ENCODE measurements around the gene NR3C1. TPM values are rescaled to one million over a fixed set of nuclear protein-coding genes. Genes with fewer than 3 reads are reported as not detected.

The NR3C1 gene
- total RNA-seq, 2 experiments from 2014 or later = 48.6 to 53.9 TPM

DNA sequence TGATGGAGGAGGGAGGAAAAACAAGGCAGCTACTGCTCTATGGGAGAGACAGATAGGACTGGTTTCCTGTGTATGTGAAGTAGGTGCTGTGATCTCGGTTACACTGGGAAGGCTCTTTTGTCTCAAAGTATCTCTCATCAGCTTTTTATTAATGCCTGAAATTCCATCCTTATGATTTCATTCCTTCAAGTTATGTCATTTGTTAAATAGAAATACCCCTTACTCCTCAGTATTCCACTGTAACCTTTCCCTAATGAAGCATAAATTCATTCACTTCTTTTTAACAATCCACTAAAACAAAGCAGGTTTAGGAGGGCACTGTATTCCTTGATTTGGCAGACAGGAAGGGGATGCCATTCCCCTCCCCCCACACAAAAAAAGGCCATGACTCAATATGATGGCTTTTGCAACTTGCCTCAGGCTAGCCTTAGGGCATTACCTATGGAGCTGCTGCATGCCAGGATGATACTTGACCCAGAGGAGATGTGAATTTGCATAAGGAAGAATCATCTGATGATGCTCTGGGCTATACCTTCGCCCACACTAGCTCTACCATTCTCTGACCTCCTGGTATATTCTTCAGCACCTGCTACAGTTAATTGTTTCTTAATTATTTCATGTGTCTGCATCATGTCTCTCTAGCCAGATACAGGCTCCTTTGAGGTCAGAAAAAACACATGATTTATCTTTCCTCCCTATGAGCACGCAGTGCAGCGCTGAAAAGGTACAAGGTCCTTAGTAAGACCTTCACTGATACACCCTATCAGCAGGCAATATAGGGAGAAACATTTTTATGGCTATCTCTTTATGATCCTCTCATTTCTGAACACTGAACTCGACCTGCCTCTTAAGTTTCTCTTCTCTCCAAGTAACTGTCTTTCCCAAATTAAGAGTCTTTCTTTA is 26.3 kb downstream of the NR3C1 start:
- ChIA-PET POLR2A (no interaction called here), CTCF (no interaction called here)
- H3K4me1 Mint-ChIP-seq (ENCODE audit: low read depth) = peaks cover 78% of the 10 kb centered on the region
- H3K36me3 Mint-ChIP-seq = peaks cover 12% of the 10 kb centered on the region
- no peak overlapping the region for H3K27ac Mint-ChIP-seq
- H3K9me3 Mint-ChIP-seq = no peaks in the 10 kb centered on the region
- H3K4me3 Mint-ChIP-seq = no peak overlapping the region
- intact Hi-C loops (cut with micrococcal nuclease) = loop anchor here (2.0 kb wide), 1 partner anchor 14 kb away; no protein-coding TSS in a partner anchor
- no peak for DNase-seq
- no peaks in the 10 kb centered on the region for H3K27me3 Mint-ChIP-seq

DNA sequence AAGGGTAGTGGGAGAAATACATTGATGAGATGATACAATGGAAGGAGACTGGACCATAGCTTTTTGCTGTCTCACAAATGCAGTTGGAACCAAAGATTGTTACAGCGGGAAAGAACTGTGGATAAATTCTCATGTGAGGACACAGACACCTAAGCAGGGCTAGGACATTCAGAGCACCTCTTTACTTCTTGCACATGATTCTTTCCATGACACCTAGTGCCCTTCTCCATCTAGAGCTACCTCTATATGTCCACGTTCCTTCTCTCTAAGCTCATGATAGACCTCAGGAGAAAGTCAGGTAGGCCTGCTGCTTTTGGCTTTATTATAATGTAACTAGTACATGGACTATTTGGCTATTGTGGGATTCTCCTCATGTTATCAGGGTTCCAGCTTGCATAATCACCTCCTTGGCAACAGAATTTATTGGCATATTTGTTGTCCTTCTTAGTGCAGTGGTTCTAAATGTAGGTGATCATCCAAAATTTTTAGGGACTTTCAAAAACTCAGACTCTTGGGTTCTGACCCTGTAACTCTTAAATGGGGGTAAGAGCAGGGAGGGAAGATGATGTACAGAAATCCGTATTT is 27.2 kb downstream of the NR3C1 start:
- peaks cover 79% of the 10 kb centered on the region for H3K4me1 Mint-ChIP-seq (ENCODE audit: low read depth)
- H3K36me3 Mint-ChIP-seq = peaks cover 12% of the 10 kb centered on the region
- DNase-seq = no peak
- no peaks in the 10 kb centered on the region for H3K9me3 Mint-ChIP-seq
- ChIA-PET POLR2A (no interaction called here), CTCF (interaction anchor here (0.5 to 0.6 kb wide), 2 partner anchors 18 to 213 kb away, joined by 3 read pairs; no protein-coding TSS in a partner anchor)
- no peak overlapping the region for H3K27ac Mint-ChIP-seq
- H3K27me3 Mint-ChIP-seq = no peaks in the 10 kb centered on the region
- intact Hi-C loops (cut with micrococcal nuclease) = loop anchor here (2.0 kb wide), 1 partner anchor 15 kb away; no protein-coding TSS in a partner anchor
- no peak overlapping the region for H3K4me3 Mint-ChIP-seq

DNA sequence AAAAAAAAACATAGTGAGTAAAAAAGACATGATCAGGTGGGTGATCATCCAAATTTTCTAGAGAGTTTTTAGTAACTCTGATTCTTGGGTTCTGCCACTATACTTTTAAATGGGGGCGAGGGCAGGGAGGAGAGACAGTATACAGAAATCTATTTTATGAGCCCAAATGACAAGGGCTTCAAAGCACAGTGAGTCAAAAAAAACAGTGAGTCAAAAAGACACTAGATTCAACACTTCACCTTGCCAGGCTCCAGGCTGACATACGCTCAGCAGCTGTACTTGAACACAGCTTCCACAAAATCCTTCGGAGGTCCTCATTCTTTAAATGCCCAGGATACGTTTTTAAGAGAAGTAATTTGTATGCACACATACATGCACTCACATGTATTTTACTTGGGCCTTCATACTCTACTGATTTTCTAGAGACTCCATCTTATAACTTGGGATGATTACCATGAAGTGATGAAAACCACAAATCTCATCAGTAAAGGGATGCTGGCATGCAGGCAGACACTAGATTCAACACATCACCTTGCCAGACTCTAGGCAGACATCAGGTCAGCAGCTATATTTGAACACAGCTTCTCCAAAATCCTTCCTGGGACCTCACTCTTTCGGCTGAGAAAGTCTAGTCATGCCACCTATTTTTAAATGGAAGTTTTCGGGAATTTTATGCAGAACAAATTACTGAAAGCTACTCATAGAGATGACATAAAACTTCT is 28.8 kb downstream of the NR3C1 start:
- Mint-ChIP-seq H3K36me3 (peaks cover 12% of the 10 kb centered on the region), H3K27me3 (no peaks in the 10 kb centered on the region), H3K9me3 (no peaks in the 10 kb centered on the region), H3K27ac (no peak overlapping the region), H3K4me1 (ENCODE audit: low read depth) (peaks cover 70% of the 10 kb centered on the region), H3K4me3 (no peak overlapping the region)
- DNase-seq = peak; percentile 25
- POLR2A ChIA-PET = no interaction called here
- CTCF ChIA-PET = no interaction called here
- intact Hi-C loops (cut with micrococcal nuclease) = no loop called here

DNA sequence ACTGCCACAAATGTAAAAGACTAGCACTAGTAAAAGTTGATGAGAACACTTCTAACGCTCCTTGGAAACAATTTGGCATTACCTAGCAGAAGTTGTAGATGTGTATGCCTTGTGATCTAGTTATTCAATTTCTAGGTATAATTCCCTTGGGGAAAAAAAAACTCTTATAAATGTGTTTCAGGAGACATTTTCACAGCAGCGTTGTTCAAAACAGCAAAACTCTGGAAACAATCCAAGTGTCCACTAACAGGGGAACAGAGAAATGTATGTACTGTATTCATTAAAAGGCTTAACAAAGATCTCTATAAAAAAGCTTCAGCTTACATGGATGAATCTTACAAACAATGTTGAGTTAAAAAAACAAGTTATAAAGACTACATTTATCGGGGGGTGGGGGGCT is 30.4 kb downstream of the NR3C1 start:
- no peak overlapping the region for H3K27ac Mint-ChIP-seq
- POLR2A ChIA-PET = no interaction called here
- no peaks in the 10 kb centered on the region for H3K9me3 Mint-ChIP-seq
- DNase-seq = no peak
- CTCF ChIA-PET = no interaction called here
- H3K4me1 Mint-ChIP-seq (ENCODE audit: low read depth) = peaks cover 67% of the 10 kb centered on the region
- H3K36me3 Mint-ChIP-seq = peaks cover 16% of the 10 kb centered on the region
- no peaks in the 10 kb centered on the region for H3K27me3 Mint-ChIP-seq
- intact Hi-C loops (cut with micrococcal nuclease) = no loop called here
- H3K4me3 Mint-ChIP-seq = no peak overlapping the region

DNA sequence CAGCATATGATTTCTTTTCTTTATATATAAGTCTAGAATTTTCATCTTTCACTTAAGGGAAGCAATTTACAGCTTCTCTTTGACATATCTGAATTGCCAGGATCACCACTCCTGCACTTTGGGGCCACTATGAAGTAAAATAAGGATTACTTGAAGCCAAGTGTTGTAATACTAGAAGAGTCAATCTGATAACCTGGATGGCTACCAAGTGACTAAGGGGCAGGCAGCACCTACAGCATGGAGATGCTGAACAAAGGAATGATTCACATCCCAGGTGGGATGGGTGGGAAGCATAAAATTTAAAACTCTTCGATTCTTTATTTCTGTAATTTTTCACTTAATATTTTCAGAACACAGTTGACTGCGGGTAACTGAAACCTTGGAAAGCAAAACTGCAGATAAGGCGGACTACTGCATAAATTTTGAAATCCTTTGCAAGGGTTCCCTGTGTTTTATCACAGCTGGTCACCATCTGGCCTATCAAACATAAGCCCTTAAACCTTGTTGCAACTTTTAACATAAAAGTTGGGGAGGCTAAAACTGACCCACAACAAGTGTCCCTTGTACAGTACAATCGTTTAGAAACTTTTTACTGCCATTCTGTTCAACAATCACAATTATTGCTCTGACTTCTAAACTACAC is 31.2 kb downstream of the NR3C1 start:
- ChIA-PET CTCF (no interaction called here), POLR2A (no interaction called here)
- DNase-seq = no peak
- intact Hi-C loops (cut with micrococcal nuclease) = no loop called here
- H3K4me3 Mint-ChIP-seq = no peak overlapping the region
- H3K27ac Mint-ChIP-seq = no peak overlapping the region
- H3K9me3 Mint-ChIP-seq = no peaks in the 10 kb centered on the region
- no peaks in the 10 kb centered on the region for H3K27me3 Mint-ChIP-seq
- H3K36me3 Mint-ChIP-seq = peaks cover 18% of the 10 kb centered on the region
- peaks cover 63% of the 10 kb centered on the region for H3K4me1 Mint-ChIP-seq (ENCODE audit: low read depth)

DNA sequence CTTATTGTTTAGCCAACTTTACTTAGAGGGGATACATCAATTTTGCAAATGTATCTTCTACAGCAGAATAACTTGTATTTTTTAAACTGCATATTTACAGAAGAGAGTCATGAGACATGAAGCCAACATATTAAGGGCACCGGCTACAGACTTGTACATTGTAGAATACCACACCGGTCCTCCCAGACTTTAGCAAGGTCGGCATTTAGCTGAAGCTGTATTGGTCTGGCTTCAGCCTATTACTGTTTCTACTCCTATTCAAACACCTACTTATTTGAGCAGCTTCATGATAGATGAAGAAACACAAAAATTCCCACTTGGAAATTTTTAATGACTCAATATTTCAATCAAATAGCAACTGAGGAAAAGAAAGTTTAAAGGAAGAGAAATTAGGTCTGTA is 33.0 kb downstream of the NR3C1 start:
- CTCF ChIA-PET = no interaction called here
- H3K4me1 Mint-ChIP-seq (ENCODE audit: low read depth) = peaks cover 58% of the 10 kb centered on the region
- POLR2A ChIA-PET = no interaction called here
- H3K9me3 Mint-ChIP-seq = no peaks in the 10 kb centered on the region
- intact Hi-C loops (cut with micrococcal nuclease) = no loop called here
- no peak for DNase-seq
- no peak overlapping the region for H3K27ac Mint-ChIP-seq
- no peaks in the 10 kb centered on the region for H3K27me3 Mint-ChIP-seq
- H3K4me3 Mint-ChIP-seq = no peak overlapping the region
- peaks cover 27% of the 10 kb centered on the region for H3K36me3 Mint-ChIP-seq

DNA sequence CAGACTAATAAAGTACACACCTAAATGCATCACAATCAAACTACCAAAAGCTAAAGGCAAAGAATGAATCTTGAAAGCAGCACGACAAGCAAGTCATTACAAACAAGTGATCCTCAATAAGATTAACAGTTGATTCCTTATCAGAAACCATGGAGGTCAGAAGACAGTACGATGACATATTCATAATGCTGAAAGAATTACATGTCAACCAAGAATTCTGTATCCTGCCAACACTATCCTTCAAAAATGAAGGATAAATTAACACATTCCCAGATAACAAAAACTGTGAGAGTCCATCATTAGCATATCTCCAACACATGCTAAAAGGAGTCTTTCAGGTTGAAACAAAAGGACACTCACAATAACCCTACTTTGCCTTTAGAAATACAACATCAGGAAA is 39.4 kb downstream of the NR3C1 start:
- peaks cover 32% of the 10 kb centered on the region for H3K36me3 Mint-ChIP-seq
- no peak for DNase-seq
- peaks cover 12% of the 10 kb centered on the region for H3K9me3 Mint-ChIP-seq
- CTCF ChIA-PET = no interaction called here
- intact Hi-C loops (cut with micrococcal nuclease) = no loop called here
- H3K27me3 Mint-ChIP-seq = no peaks in the 10 kb centered on the region
- POLR2A ChIA-PET = interaction anchor here (0.6 kb wide), 1 partner anchor 524 kb away, joined by 3 read pairs; no protein-coding TSS in a partner anchor
- no peak overlapping the region for H3K27ac Mint-ChIP-seq
- H3K4me1 Mint-ChIP-seq (ENCODE audit: low read depth) = peaks cover 66% of the 10 kb centered on the region
- H3K4me3 Mint-ChIP-seq = no peak overlapping the region

DNA sequence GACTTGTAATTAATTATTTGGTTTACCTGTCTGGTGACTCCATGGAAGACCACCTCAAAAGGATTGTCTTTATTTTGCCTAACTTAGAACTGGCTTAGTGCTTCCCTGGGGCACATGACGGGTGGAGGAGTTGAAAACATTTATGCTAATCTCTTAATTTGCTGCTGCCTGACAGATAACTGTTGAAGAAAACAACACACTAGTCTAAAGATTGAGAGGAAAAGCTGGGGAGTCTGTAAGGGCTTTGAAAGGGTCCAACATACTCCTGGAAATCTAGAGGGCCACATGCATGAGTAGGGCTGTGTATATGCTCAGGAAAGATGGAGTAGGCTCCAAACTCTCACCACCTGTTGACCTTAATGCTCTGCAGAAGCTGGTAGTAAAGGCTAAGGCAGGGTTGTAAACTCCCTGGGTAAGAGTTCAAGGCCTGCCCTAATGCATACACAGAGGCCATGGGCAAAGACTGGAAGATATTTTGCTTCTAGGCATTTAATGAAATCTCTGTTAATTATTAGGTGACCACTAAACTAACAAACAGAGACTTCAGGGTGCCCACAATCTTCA is 40.7 kb downstream of the NR3C1 start:
- no peak overlapping the region for H3K27ac Mint-ChIP-seq
- H3K36me3 Mint-ChIP-seq = peaks cover 26% of the 10 kb centered on the region
- no peak overlapping the region for H3K4me3 Mint-ChIP-seq
- no peaks in the 10 kb centered on the region for H3K27me3 Mint-ChIP-seq
- H3K9me3 Mint-ChIP-seq = peaks cover 12% of the 10 kb centered on the region
- POLR2A ChIA-PET = no interaction called here
- H3K4me1 Mint-ChIP-seq (ENCODE audit: low read depth) = peaks cover 68% of the 10 kb centered on the region
- no peak for DNase-seq
- CTCF ChIA-PET = no interaction called here
- intact Hi-C loops (cut with micrococcal nuclease) = no loop called here

DNA sequence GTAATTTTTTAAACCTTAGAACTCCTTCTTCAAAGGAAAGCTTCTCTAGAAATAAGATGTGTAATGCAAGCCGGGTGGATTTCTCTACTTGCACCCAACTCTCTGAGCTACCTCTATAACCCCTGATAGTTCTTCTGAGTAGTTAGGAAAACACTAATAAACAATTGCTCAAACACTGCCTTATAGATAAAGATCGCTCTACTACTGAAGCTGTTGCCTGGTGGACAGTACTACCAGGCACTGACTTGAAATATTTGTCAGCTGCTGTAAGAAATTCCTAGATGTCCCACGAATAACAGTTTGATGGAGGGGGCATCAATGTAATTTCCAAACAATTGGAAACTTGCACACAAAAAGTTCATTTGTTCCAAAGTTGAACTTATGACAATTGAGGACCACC is 42.0 kb downstream of the NR3C1 start:
- Mint-ChIP-seq H3K4me1 (ENCODE audit: low read depth) (peaks cover 74% of the 10 kb centered on the region), H3K36me3 (peaks cover 20% of the 10 kb centered on the region), H3K27ac (no peak overlapping the region), H3K4me3 (no peak overlapping the region), H3K27me3 (no peaks in the 10 kb centered on the region), H3K9me3 (peaks cover 12% of the 10 kb centered on the region)
- DNase-seq = no peak
- intact Hi-C loops (cut with micrococcal nuclease) = no loop called here
- ChIA-PET POLR2A (no interaction called here), CTCF (interaction anchor here (0.6 to 1.3 kb wide), 2 partner anchors 10 to 215 kb away, joined by 3 to 4 read pairs; no protein-coding TSS in a partner anchor)

DNA sequence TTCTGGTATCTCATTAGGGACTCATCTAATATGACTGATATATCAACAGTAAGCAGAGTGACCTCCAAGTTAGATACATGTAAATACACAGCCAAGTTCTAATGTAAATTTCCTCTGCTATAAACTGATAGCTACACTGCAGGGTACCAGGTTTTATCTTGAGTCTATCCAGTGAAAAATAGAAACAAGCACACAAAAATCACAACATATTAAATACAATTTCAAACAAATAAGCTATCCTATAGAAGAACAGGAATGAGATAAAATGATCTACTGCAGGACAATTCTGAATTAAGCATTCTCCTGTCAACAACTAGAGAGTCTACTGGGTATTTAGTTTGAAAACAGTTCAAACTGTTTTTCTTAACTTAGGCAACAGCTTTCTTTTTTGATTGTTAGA is 42.7 kb downstream of the NR3C1 start:
- ChIA-PET CTCF (interaction anchor here (1.0 to 1.3 kb wide), 2 partner anchors 10 to 44 kb away, joined by 4 read pairs; no protein-coding TSS in a partner anchor), POLR2A (no interaction called here)
- DNase-seq = no peak
- Mint-ChIP-seq H3K4me1 (ENCODE audit: low read depth) (peaks cover 76% of the 10 kb centered on the region), H3K9me3 (peaks cover 12% of the 10 kb centered on the region), H3K36me3 (peaks cover 18% of the 10 kb centered on the region), H3K4me3 (no peak overlapping the region), H3K27me3 (no peaks in the 10 kb centered on the region), H3K27ac (no peak overlapping the region)
- intact Hi-C loops (cut with micrococcal nuclease) = no loop called here

DNA sequence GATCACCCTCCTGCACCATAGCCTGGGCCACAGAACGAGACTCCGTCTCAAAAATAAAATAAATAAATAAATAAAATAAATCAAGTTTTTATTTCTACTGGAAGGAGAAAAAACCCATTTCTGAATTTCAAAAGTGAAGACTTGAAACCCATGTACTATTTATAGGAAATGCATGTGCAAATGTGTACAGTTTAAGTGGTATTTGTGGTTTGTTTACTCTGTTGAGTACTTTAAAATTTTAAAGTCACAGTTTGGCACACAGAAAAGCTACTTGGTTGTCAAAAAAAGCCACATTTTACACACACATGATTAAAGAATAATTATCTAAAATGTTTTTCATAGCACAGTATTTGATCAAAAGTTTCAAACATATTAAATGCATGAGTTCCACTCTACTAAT is 43.6 kb downstream of the NR3C1 start:
- Mint-ChIP-seq H3K36me3 (peaks cover 13% of the 10 kb centered on the region), H3K4me3 (no peak overlapping the region), H3K4me1 (ENCODE audit: low read depth) (peaks cover 78% of the 10 kb centered on the region), H3K9me3 (peaks cover 8% of the 10 kb centered on the region), H3K27ac (no peak overlapping the region), H3K27me3 (no peaks in the 10 kb centered on the region)
- ChIA-PET POLR2A (no interaction called here), CTCF (interaction anchor here (0.6 kb wide), 1 partner anchor 35 kb away, joined by 4 read pairs; no protein-coding TSS in a partner anchor)
- no peak for DNase-seq
- intact Hi-C loops (cut with micrococcal nuclease) = no loop called here
